Chondrocyte (in vitro differentiated cells): ENCODE measurements around the gene ELMO1. TPM values are rescaled to one million over a fixed set of nuclear protein-coding genes. Genes with fewer than 3 reads are reported as not detected.

ENCODE experiments used
- DNase-seq: peaks from one replicate; pipeline ENCODE4 v3.0.0; 2021; ENCODE audit warnings: mixed read lengths, low spot score
- H3K27ac Mint-ChIP-seq: one replicate; pipeline ENCODE4 v1.8.0; 2021; ENCODE audit warnings: mild to moderate bottlenecking, moderate library complexity, mixed read lengths; ENCODE audit not compliant: unreplicated experiment
- H3K27me3 Mint-ChIP-seq: 2 replicates; pipeline ENCODE4 v1.8.0; 2021; ENCODE audit warnings: low read depth, mixed read lengths
- H3K36me3 Mint-ChIP-seq: 2 replicates; pipeline ENCODE4 v1.8.0; 2021; ENCODE audit warnings: low read depth, mixed read lengths
- H3K4me1 Mint-ChIP-seq: 2 replicates; pipeline ENCODE4 v1.8.0; 2021; ENCODE audit warnings: low read depth, mild to moderate bottlenecking, mixed read lengths
- H3K4me3 Mint-ChIP-seq: one replicate; pipeline ENCODE4 v1.8.0; 2021; ENCODE audit warnings: mild to moderate bottlenecking, moderate library complexity, mixed read lengths; ENCODE audit not compliant: unreplicated experiment
- H3K9me3 Mint-ChIP-seq: 2 replicates; pipeline ENCODE4 v1.8.0; 2021; ENCODE audit warnings: low read depth, mixed read lengths
- CTCF ChIP-seq: fragments of 200-600 bp; sonication (generic); IDR thresholded peaks from 2 replicates; pipeline ENCODE4 v1.5.0; 2021; ENCODE audit warnings: antibody characterized with exemption, mild to moderate bottlenecking, moderate library complexity
- total RNA-seq: library from RNA; stranded (reverse); gene quantifications from 3 replicates; pipeline ENCODE4 v1.2.1, GENCODE V29; 2021

The ELMO1 gene
- total RNA-seq, 1 donor from 2014 or later = 0.42 TPM

GRCh38 chr7:37467002-37467401, 18.3 kb upstream of the ELMO1 start:
- Mint-ChIP-seq H3K36me3 (peaks cover 1% of the 10 kb centered on the region), H3K27me3 (peaks cover 10% of the 10 kb centered on the region), H3K4me3 (no peak overlapping the region), H3K4me1 (no peaks in the 10 kb centered on the region), H3K9me3 (peaks cover 6% of the 10 kb centered on the region), H3K27ac (no peak overlapping the region)
- DNase-seq = no peak
- no peak for TF ChIP-seq CTCF

GRCh38 chr7:37462138-37462537, 13.5 kb upstream of the ELMO1 start:
- no peak for TF ChIP-seq CTCF
- H3K4me3 Mint-ChIP-seq = no peak overlapping the region
- H3K27me3 Mint-ChIP-seq = peaks cover 24% of the 10 kb centered on the region
- H3K27ac Mint-ChIP-seq = no peak overlapping the region
- no peak for DNase-seq
- H3K4me1 Mint-ChIP-seq = no peaks in the 10 kb centered on the region
- no peaks in the 10 kb centered on the region for H3K9me3 Mint-ChIP-seq
- no peaks in the 10 kb centered on the region for H3K36me3 Mint-ChIP-seq

GRCh38 chr7:37455081-37455480, 6.4 kb upstream of the ELMO1 start:
- Mint-ChIP-seq H3K4me1 (no peaks in the 10 kb centered on the region), H3K4me3 (no peak overlapping the region), H3K27me3 (peaks cover 36% of the 10 kb centered on the region), H3K27ac (no peak overlapping the region), H3K9me3 (peaks cover 7% of the 10 kb centered on the region), H3K36me3 (no peaks in the 10 kb centered on the region)
- DNase-seq = no peak
- no peak for TF ChIP-seq CTCF

- Mint-ChIP-seq H3K36me3 (no peaks in the 10 kb centered on the region), H3K27ac (no peak overlapping the region), H3K27me3 (peaks cover 37% of the 10 kb centered on the region), H3K4me3 (no peak overlapping the region), H3K4me1 (peaks cover 9% of the 10 kb centered on the region), H3K9me3 (peaks cover 7% of the 10 kb centered on the region)
- no peak for DNase-seq
- no peak for TF ChIP-seq CTCF
Observed at GRCh38 chr7:37452346-37452745, 3.7 kb upstream of the ELMO1 start.

- Mint-ChIP-seq H3K27me3 (peaks cover 45% of the 10 kb centered on the region), H3K36me3 (no peaks in the 10 kb centered on the region), H3K9me3 (peaks cover 2% of the 10 kb centered on the region), H3K27ac (no peak overlapping the region), H3K4me1 (peaks cover 9% of the 10 kb centered on the region), H3K4me3 (no peak overlapping the region)
- DNase-seq = no peak
- no peak for TF ChIP-seq CTCF
Observed at GRCh38 chr7:37450035-37450434, 1.4 kb upstream of the ELMO1 start.
